ENCODE measurements around the gene MIDN.

Gene MIDN

DNA sequence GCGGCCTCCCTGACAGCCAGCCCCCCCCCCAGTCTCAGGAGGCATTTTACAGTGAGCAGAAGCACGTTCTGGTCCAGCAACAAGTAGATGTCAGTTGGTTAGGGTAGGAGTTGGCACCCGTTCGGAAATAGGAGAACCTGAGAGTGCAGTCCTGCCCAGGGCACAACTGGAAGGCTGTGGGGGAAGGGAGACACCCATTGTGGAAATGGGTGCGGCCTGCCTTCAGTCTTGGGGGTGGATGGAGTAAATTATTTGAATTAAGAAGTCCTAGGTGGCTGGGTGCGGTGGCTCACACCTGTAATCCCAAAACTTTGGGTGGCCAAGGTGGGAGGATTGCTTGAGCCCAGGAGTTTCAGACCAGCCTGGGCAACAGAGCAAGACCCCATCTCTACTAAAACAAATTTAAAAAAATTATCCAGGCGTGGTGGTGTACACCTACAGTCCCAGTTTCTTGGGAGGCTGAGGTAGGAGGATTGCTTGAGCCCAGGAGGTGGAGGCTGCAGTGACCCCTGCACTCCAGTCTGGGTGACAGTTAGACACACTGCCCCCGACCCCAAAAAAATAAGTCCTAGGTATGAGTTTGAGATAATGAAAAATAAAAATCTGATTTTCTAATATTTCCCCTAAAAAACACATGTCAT, 21.9 kb downstream of the MIDN start:
- DNase-seq (ENCODE audit: low spot score): no peak

DNA sequence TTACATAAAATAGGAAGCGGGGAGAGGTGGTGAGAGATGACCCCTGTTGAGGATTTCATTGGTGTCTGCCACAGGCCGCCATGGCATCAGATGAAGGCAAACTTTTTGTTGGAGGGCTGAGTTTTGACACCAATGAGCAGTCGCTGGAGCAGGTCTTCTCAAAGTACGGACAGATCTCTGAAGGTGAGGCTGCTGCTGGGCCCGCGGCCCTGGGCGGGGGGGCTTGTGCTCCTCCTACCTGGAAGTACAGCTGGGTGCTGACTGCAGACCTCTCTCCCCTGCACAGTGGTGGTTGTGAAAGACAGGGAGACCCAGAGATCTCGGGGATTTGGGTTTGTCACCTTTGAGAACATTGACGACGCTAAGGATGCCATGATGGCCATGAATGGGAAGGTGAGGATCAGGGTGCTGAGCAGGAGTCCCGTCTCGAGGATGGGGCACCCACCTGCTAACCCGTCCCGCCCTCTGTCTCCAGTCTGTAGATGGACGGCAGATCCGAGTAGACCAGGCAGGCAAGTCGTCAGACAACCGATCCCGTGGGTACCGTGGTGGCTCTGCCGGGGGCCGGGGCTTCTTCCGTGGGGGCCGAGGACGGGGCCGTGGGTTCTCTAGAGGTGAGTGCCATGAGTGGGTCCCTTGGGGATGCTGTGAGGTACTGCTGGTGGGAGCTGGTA, 22.6 kb downstream of the MIDN start:
- DNase-seq (ENCODE audit: low spot score): no peak

DNA sequence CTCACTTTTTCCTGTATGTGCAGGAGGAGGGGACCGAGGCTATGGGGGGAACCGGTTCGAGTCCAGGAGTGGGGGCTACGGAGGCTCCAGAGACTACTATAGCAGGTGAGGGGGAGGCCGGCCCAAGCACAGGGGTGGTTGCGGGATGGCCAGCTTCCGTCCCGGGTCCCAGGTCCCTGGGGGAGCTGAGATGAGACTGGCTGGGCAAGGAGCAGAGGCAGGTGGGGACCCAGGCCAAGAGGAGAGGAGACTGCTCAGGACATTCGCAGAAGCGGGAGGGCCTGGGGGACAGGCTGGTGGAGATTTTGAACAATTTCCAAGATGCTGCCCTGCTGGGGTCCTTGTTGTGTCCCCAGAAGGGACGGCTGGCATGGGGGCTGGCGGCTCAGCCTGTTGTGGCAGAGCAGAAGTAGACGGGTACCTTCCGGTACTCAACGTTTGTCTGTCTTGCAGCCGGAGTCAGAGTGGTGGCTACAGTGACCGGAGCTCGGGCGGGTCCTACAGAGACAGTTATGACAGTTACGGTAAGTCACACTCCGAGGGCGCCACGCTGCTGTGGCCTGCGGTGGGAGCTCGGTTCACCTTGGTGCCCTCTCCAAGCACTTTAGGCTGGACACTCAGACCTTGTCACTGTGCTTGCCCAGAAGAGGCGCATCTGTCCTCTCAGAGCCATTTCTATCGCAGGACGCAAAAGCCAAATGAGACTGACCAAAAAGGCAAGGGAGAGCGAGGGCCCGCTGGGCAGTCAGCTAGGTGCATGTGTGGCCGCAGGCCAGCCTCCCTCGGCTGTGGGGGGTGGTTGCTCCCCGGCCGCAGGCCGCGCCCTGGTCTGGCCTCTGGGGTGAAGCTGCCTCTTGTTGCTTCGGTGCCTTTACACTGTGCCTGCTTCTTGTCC, 23.4 kb downstream of the MIDN start:
- no peak for DNase-seq (ENCODE audit: low spot score)

- no peak for DNase-seq (ENCODE audit: low spot score)
These were observed 24.3 kb downstream of the MIDN start for GRCh38 chr19:1272423-1273262.

DNA sequence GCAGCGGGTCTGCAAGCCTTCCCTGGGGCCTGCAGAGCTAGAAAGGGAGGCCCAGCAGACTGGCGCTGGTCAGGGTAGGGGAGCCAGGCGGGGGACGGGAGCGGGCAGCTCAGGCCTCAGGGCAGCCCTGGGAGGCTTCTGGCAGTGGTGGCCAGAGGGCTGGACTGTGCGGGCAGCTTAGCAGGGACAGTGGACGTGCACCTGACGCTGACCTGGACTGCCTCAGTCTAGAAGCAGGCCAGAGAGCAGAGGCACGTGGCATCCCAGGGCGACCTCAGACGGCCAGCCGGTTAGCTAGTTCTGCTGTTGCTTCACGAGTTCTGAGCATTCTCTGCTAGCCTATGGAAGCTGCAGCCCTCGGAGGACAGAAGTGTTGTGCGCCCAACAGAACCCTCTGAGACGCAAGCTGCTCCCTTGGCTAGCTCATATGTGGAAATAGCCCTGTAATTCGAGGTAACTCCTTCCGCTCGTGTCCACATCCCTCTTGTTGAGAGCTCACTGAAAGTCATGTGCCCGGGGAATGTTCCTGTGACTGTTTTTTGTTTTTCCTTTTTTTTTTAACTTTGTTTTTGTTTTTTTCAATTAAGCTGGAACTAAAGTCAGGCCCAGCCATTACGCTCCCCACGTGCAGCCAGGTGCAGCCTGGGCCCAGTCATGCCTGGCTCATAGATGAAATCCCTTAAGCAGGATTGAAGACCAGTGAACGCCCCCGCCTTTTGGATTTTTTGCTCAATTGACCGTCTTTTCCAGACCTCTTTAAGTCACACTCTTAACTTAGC, 25.1 kb downstream of the MIDN start:
- no peak for DNase-seq (ENCODE audit: low spot score)

- no peak for DNase-seq (ENCODE audit: low spot score)
These were observed 25.9 kb downstream of the MIDN start for GRCh38 chr19:1274081-1274851.

DNA sequence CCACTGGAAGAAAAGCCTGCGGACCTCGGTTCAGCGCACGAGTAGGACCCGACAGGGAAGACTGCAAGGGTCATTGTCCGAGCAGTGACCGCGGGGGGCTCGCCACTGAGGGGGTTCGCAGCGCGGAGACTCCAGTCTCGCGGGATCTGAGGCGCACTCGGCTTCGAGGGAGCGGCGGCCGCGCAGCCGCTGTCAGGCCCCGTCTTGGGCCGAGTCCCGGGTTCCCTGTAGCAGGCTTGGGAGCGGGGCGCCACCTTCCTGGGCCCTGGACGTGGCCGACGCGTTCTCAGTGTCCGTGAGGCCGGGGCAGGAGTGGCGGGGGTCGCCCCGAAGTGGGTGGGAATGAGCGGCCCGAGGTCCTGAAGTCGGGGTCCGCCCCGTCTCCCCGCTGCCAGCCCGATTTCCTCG, 26.5 kb downstream of the MIDN start:
- no peak for DNase-seq (ENCODE audit: low spot score)

GRCh38 chr19:1275260-1275975, 27.0 kb downstream of the MIDN start, which contains the start of gene FAM174C:
Gene FAM174C (plus strand): TSS chr19:1275530. CDS start chr19:1275550, 20 bp downstream.
- peak; percentile 90 for DNase-seq (ENCODE audit: low spot score)

DNA sequence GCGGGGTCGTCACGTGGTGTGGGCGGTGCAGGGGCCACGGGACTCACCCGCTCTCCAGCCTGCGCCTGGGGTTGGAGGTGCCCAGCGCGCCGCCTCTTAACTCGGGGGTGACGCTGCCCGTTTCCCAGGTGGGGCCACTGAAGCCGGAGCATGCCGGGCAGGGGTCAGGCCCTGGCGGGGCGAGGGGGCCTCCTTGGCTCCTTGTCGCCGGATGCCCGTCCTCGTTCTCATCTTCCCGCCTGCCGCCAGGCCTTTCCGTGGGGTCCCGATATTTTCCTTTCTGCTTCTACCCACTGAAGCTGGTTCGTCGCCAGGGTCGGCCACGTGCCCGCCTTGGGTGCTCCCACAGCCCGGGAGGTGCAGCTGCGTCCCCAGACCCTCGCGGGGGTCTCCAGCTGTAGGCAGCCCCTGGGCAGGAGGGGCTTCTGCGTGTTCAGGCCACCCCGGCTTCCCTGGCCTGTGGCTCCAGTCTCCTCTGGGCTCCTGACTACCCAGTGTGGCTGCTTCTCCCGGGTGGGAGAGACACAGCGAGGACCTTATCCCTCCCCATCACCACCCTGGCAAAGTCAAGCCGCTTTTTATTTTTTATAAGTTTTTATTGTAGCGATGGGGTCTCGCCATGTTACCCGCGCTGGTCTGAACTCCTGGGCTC, 27.7 kb downstream of the MIDN start:
- DNase-seq (ENCODE audit: low spot score): no peak

DNA sequence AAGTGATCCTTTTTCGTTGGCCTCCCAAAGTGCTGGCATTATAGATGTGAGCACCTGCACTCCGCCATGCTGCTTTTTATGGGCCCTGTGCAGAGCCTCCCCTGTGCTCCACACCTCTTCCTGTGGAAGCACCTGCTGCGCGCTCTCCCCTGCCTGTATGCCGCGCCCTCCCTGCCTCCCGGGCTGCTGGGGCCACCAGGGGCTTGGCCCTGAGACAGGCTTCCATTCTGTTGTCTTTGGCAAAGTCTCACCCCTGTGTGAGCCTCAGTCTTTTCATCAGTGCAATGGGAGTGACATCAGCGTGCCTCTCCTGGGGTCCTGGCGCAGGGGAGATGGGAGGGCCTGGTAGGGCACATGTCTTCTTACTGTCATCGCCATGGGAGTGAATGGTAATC, 28.2 kb downstream of the MIDN start:
- no peak for DNase-seq (ENCODE audit: low spot score)

DNA sequence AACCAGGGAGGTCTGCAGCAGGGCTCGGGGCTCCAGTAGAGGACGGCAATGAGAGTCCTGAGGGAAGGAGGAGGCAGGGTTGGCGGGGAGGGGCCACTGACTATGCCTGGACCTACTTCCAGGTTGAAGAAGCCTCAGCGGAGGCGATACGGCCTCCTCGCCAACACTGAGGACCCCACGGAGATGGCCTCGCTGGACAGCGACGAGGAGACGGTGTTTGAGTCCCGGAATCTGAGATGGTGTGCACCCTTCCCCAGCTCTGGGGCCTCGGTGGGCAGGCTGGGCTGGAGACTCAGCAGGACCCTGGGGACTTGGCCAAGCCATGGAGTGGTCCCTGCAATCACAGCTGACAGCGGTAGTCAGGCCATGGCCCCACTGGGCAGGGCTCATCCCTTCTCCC, 28.7 kb downstream of the MIDN start:
- no peak for DNase-seq (ENCODE audit: low spot score)

GRCh38 chr19:1278074-1278473, 29.7 kb downstream of the MIDN start:
- no peak for DNase-seq (ENCODE audit: low spot score)

DNA sequence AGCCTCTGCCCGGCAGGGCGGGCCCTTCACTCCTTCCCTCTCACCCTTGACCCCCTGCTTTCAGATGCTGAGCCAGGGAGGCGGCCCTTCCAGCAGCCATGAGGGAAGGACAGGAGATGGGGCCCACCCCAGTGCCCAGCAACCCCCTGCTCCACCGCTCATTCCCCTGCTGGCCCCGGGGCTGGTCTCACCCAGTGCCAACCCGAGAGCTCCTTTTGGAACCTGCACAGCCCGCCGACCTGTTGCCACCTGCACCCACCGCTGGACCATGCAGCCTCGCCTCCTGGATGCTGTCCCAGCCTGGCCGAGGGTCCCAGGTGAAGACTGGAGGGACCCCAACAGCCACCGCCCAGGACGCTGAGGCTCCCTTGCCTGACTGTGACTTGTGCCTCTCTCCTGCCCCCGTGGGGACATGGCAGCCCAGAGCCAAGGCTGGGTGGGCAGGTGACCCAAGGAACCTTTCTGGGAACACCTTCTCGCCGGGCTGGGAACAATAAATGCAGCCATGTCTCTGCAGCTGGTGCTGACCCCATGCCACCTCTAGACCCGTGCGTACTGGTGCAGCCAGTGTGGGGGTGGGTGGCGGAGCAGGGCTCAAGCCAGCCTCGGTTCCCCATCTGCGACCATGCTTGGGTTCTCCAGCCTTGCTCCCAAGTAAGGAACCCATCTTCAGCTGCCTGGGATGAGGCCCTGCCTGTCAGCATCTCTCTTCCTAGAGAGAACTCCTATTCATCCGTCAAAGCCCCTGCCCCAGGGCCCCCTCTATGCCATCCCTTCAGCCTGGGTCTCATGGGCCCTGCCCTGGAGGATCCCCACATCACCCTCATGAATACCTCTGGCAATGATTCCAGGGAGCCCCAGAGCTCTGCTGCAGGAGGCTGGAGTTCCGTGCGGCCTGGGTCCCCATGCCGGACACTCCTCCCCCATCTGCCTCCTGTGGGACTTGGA, 30.6 kb downstream of the MIDN start:
- no peak for DNase-seq (ENCODE audit: low spot score)

DNA sequence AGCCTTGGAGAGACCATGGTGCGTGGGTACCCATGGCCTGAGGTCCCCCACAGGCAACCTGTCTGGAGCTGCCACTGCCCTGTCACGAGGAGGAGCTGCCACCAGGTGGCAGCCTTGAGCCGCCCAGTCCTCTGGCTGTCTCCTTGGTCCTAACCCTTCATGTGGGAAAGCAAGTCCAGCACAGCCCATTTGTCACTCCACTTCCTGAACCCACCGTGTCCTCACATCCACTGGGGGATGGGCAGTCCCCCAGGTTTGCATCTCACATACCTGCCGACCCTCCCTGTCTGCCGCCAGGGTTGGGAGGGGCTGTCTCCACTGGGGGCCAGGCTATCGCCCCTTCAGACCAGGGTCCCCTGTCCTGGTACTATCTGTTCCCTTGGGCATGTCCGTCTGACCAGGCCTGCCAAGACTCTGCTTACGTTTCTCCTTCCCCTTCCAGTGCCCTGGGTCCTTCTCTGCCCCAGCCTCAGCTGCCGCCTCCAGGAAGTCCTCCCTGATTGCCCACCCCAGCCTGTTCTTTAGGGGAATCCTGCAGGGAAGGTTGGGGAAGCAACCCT, 31.5 kb downstream of the MIDN start:
- peak; percentile 84 for DNase-seq (ENCODE audit: low spot score)

DNA sequence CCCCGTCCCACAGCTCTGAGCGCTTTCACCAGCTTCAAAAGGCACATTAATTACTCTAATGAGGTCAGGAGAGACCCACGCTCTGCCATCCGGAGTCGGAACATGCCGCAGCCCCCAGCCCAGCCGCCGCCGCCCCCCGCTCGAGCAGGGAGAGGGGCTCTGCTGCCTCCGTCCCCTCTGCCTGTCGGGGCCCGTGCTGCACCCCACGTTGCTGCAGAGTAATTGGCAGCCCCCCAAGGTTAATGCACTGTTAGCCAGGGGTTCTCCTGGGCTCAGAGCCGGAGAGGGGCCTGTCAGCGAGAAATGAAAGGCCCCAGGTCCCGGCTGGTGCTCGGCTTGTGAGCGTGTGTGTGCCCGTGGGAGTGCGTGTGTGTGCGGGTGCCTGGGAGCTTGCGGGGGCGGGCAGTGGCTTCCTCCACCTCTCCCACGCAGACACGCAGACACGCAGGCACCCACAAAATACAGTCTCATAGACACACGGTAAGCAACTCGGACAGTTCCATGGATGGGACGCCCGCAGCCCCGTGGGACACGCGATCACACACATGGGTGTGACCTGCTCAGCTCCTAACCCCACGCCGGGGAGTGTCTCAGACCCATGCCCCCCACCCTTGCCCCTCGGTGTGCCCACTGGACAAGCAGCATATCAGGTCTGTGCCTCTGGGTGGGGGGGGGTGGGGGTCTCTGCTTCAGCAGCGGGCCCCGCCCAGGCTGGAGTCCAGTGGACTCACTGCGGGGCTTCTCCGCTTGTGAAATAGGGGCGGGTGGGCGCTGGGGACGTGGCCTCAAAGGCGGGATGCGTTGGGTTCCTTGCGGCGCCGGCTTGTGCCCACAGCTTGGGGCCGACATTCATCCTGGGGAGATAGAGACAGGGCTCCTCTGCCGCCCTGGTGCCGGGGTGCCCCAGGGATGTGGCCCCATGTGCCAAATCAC, 32.5 kb downstream of the MIDN start:
- DNase-seq (ENCODE audit: low spot score): no peak

GRCh38 chr19:1281569-1282287, 33.3 kb downstream of the MIDN start:
- no peak for DNase-seq (ENCODE audit: low spot score)

Measured in globus pallidus (tissue), 1 donor.